ENCODE results near the gene RNF26. TPM values are rescaled to one million over a fixed set of nuclear protein-coding genes. Genes with fewer than 3 reads are reported as not detected.
A peak's percentile ranks its signal among the peaks of the same experiment; 100 is the strongest.

Gene RNF26
- total and polyA plus RNA-seq, 10 of the 15 experiments (the other 5 are each of a cell fraction or from before 2014, with no cell fraction given), result 2.8 to 54.5 (median 17.7) TPM

DNA sequence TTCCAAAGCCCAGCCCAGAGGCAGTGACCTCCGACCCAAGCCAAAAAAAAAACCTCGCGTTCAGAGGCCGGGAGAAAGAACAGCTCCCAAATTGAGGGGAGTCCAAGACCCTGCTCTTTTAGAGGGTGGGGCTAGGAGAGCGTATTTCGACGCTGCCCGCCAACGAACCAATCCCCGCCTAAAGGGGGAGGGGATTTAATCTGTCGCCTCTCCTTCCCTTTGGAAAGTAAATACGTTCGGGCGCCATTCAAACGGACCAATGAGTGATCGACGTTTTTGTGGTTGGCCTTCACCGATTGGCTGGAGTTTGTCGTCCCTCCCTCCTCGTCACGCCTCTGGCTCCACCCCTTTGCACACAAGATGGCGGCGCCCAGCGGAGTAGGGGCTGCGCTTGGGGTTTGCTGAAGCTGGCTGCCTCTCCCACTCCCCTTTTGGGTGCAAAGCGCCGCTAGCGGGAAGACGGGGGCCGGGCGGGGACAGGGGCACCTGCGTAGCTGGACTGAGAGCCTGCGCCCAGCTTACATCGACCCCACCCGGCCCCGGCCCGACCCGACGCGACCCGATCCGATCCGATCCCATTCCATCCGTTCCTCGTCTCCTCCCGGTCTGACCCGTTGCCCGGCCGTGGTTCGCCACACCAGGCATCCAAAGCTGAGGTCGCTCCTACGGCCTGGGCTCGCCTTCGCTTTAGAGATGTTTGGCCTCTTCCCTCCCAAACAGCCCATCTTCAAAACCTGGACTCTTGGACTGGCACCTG is at the start of gene RNF26 (continued):
- TF ChIP-seq, protein P1, sequence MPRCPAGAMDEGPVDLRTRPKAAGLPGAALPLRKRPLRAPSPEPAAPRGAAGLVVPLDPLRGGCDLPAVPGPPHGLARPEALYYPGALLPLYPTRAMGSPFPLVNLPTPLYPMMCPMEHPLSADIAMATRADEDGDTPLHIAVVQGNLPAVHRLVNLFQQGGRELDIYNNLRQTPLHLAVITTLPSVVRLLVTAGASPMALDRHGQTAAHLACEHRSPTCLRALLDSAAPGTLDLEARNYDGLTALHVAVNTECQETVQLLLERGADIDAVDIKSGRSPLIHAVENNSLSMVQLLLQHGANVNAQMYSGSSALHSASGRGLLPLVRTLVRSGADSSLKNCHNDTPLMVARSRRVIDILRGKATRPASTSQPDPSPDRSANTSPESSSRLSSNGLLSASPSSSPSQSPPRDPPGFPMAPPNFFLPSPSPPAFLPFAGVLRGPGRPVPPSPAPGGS (IDR thresholded peaks at IDR 0.05; ENCODE audit: borderline replicate concordance, insufficient read depth, low read depth, low read length, poor library complexity, severe bottlenecking), result no peak
- TF ChIP-seq CREM (IDR thresholded peaks at IDR 0.05; ENCODE audit: low read depth), result peak; percentile 88
- TF ChIP-seq NBN (IDR thresholded peaks at IDR 0.05), result peak; percentile 54; the same call in 1 of the 2 replicates
- no peak for TF ChIP-seq GABPA (IDR thresholded peaks at IDR 0.05; ENCODE audit: low read depth)
- peak; percentile 88 for TF ChIP-seq RFX5 (IDR thresholded peaks at IDR 0.05; ENCODE audit: low read depth, low read length)
- TF ChIP-seq SREBF2 (IDR thresholded peaks at IDR 0.05; ENCODE audit: low read length), result no peak
- peak; percentile 91 for TF ChIP-seq POLR2A (IDR thresholded peaks at IDR 0.05; ENCODE audit: low read depth, low read length)
- TF ChIP-seq EZH2 (IDR thresholded peaks at IDR 0.05; ENCODE audit: borderline replicate concordance, control insufficient read depth, low read depth, low read length), result no peak
- TF ChIP-seq PML (IDR thresholded peaks at IDR 0.05; ENCODE audit: low read length), result no peak
- no peak for TF ChIP-seq RAD51 (IDR thresholded peaks at IDR 0.05)
- no peak for TF ChIP-seq ZNF622 (IDR thresholded peaks at IDR 0.05)
- TF ChIP-seq ZZZ3 (IDR thresholded peaks at IDR 0.05; ENCODE audit: control insufficient read depth, insufficient read length, low read depth), result no peak
- TF ChIP-seq HDGF (IDR thresholded peaks at IDR 0.05), result peak; percentile 80; the same call in 1 of the 2 replicates
- TF ChIP-seq SIX5 (IDR thresholded peaks at IDR 0.05; ENCODE audit: low read depth, low read length, severe bottlenecking), result no peak
- no peak for TF ChIP-seq CBX3 (IDR thresholded peaks at IDR 0.05; ENCODE audit: borderline replicate concordance, low read depth)
- TF ChIP-seq PAX8 (IDR thresholded peaks at IDR 0.05), result no peak
- TF ChIP-seq, protein P2, sequence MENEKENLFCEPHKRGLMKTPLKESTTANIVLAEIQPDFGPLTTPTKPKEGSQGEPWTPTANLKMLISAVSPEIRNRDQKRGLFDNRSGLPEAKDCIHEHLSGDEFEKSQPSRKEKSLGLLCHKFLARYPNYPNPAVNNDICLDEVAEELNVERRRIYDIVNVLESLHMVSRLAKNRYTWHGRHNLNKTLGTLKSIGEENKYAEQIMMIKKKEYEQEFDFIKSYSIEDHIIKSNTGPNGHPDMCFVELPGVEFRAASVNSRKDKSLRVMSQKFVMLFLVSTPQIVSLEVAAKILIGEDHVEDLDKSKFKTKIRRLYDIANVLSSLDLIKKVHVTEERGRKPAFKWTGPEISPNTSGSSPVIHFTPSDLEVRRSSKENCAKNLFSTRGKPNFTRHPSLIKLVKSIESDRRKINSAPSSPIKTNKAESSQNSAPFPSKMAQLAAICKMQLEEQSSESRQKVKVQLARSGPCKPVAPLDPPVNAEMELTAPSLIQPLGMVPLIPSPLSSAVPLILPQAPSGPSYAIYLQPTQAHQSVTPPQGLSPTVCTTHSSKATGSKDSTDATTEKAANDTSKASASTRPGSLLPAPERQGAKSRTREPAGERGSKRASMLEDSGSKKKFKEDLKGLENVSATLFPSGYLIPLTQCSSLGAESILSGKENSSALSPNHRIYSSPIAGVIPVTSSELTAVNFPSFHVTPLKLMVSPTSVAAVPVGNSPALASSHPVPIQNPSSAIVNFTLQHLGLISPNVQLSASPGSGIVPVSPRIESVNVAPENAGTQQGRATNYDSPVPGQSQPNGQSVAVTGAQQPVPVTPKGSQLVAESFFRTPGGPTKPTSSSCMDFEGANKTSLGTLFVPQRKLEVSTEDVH (IDR thresholded peaks at IDR 0.05; ENCODE audit: low read depth, partially characterized antibody), result no peak
- TF ChIP-seq YY1 (IDR thresholded peaks at IDR 0.05; ENCODE audit: low read depth, low read length), result peak; percentile 98
- no peak for TF ChIP-seq RB1 (IDR thresholded peaks at IDR 0.05; ENCODE audit: borderline replicate concordance)
- no peak for TF ChIP-seq MEF2A (IDR thresholded peaks at IDR 0.05; ENCODE audit: insufficient read depth, low read depth, low read length)
- no peak for TF ChIP-seq SUPT20H (IDR thresholded peaks at IDR 0.05; ENCODE audit: borderline replicate concordance, control insufficient read depth, low read depth, low read length)
- TF ChIP-seq MYC (IDR thresholded peaks at IDR 0.05; ENCODE audit: insufficient read depth, insufficient read length, insufficient replicate concordance, low read length, severe bottlenecking), result no peak
- peak; percentile 41; the same call in 1 of the 2 replicates for TF ChIP-seq HCFC1 (IDR thresholded peaks at IDR 0.05; ENCODE audit: low read length)
- no peak for TF ChIP-seq SPI1 (IDR thresholded peaks at IDR 0.05; ENCODE audit: borderline replicate concordance, insufficient read depth, low read depth, low read length)
- TF ChIP-seq NR2C1 (IDR thresholded peaks at IDR 0.05), result peak; percentile 66
- peak; percentile 53 for TF ChIP-seq RELA (IDR thresholded peaks at IDR 0.05; ENCODE audit: borderline replicate concordance, partially characterized antibody)
- no peak for TF ChIP-seq ZNF24 (IDR thresholded peaks at IDR 0.05)
- TF ChIP-seq, protein P3, sequence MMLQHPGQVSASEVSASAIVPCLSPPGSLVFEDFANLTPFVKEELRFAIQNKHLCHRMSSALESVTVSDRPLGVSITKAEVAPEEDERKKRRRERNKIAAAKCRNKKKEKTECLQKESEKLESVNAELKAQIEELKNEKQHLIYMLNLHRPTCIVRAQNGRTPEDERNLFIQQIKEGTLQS (IDR thresholded peaks at IDR 0.05; ENCODE audit: borderline replicate concordance, extremely low read depth, low read depth, low read length), result no peak
- no peak for TF ChIP-seq BCL11A (IDR thresholded peaks at IDR 0.05; ENCODE audit: low read depth, low read length)
